ENCODE results near the gene SPATA32.

Gene SPATA32, protein sequence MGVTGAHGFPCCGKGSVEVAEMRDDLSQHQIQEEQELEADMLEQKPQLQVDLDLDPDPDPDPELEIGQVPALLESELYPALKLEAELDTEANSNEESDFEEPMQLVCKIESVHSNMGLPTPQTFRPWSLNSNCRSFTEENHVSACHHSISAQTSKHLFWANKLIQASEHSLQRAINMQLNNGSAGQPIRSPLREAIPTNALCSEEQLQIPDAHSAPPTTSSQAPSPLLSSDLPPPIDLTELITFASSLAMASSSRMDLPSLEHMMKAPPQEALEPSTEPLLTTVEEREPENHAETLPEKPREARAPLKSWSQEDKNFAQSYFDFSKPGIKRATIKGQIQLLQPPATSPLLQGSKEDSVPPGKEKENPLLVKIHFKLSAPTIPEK

DNA sequence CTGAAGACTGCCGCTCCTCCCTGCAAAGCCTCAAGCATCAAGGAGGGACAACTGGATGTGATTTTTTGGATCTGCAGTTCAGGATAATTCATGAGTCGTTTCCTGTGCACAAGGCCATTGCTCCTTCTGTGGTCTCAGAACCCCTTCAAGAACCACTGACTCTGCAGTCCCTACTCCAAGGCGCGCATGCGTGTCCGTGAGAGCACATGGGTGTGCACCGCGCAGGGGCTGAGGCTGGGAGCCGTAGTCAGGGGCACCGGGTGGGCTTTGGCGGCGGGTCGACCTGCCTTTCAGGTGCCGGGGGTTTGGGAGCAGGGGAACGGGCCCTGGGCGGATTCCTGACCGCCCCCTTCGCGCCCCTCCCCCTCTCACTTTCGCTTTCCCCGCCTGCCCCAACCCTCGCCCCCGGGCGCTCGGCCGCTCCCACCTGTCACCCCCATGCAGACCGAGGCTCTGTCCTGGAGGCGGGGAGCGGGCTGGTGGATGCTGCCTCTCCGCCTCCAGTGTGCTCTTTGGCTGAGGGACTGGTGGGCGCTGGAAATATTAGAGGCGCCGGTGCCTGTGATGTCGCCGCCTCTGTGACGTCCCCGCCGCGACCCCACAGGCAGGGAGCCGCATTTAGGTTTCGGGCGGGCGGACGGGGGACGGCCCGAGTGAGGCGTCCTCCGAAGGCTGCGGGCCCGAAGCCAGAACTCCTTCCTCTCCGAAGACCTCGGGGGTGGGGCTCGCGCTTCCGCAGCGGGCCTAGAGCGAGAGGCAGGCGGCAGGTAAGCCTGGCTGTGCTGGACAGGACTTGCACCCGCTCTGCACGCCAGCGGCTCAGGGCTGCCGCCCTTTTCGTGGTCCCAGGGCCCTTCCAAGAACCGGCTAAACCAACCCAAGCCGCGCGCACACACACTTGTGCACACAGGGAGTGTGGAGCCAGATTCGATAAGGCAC lies at the start of gene SPATA32:
Gene SPATA32, minus strand, starts transcription at position 518 of the 939 bp plus-strand sequence. Its CDS starts 78 bp downstream, at position 440.
- H3K27ac ChIP-seq (ENCODE audit: extremely low read depth, low read depth, low read length) = no peak within 1 kb of the TSS
- H3K4me3 ChIP-seq (ENCODE audit: low read depth, low read length) = no peak within 1 kb of the TSS
- H3K36me3 ChIP-seq (ENCODE audit: control insufficient read depth in 2 of 2, insufficient read depth in 1 of 2, low read length in 2 of 2) = peaks cover 0 to 43% of the 10 kb centered on the region in 2 experiments
- no peaks in the 10 kb centered on the region for H3K4me1 ChIP-seq (ENCODE audit: control insufficient read depth, insufficient read depth, low read length)
- POLR2A ChIA-PET = interaction anchor here (0.9 kb wide), 1 partner anchor 9 kb away, joined by 5 read pairs; no protein-coding TSS in a partner anchor
- H3K9me3 ChIP-seq (ENCODE audit: control insufficient read depth, insufficient read depth, low read depth, low read length) = no peaks in the 10 kb centered on the region
- peak; percentile 87 for TF ChIP-seq EGR2 (tag by site-specific recombination; IDR thresholded peaks at IDR 0.05; ENCODE audit: low read depth)
- TF ChIP-seq ZFHX2 (tag by site-specific recombination; conservative IDR thresholded peaks at IDR 0.05) = peak; percentile 71
- TF ChIP-seq ZNF112 (tag by site-specific recombination; IDR thresholded peaks at IDR 0.05) = no peak
- no peak for TF ChIP-seq SETDB1 (IDR thresholded peaks at IDR 0.05; ENCODE audit: insufficient read length, low read length)
- CTCF ChIA-PET = interaction anchor here (3.7 kb wide), 1 partner anchor 27 kb away, joined by 22 read pairs; no protein-coding TSS in a partner anchor

DNA sequence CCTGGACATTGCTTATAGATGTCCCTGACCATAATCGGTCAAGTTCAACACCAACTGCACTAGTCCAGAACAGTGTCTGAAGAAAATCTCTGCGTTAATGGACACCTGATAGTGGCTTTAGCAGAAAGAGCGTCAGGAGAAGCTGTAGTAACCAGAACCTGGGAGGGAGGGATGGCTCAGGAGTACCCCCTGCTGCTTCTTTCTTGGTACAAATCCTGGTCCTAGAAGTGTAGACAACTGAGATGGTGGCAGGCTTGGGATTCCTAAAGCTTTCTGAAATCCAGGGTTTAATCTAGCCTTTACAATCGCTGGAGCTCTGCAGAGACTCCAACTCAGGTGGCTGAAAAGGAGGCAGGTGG lies 49.5 kb upstream of the SPATA32 start:
- POLR2A ChIA-PET = interaction anchor here (1.0 to 1.5 kb wide), 8 partner anchors 11 to 163 kb away, joined by 3 to 7 read pairs (median 4); partner anchors contain the start of gene HEXIM1

DNA sequence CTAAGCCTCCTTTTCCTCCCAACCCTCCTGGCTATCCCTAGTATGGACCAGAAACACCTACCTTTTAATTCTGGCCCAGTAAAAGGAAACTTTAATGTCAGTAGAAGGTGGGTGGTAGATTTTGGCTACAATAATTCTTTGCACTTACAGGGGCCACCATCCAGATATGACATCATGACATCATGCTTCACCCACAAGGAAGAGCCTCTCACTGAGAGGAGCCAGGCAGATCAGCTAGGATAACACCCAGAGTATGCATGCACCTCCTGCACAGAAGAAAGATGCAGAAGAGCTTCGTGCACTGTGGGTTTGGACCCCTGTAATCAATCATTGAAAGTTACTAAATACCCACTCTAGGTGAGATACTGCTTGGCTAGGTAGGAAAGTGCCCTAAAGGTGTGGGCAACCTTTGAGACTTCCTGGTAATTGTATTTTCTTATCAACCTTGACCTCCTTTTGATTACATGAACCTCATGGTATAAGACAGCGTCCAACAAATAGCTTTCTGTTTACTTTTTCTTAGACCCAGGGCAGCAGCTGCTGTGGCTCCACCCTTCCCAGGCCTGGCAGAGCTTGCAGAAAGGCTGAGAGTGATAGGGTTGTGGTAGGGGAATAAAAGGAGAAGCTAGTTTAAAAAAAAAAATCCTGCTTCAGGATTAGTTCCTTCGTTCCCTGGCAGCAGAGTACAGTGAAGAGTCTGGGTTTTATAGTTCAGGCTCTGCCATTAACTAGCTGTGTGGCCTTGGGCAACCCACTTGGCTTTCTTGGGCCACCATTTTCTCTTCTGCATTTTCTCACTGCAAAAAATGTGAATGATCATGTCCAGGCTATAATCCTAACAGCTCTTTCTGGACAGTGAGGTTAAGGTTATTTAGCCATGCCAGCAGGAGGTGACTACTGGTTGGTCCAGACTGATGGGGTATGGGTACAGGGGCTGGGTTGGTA lies 48.8 kb upstream of the SPATA32 start:
- CTCF ChIA-PET = interaction anchor here (0.7 to 9.3 kb wide), 12 partner anchors 11 to 633 kb away, joined by 3 to 61 read pairs (median 12); no protein-coding TSS in a partner anchor
- no peaks in the 10 kb centered on the region for H3K9me3 ChIP-seq (ENCODE audit: control insufficient read depth, insufficient read depth, low read depth, low read length)
- H3K36me3 ChIP-seq (ENCODE audit: control insufficient read depth in 2 of 2, insufficient read depth in 1 of 2, low read length in 2 of 2) = peaks cover 0 to 10% of the 10 kb centered on the region in 2 experiments; a peak in 1 of 3 replicates
- peaks cover 43% of the 10 kb centered on the region for H3K4me1 ChIP-seq (ENCODE audit: control insufficient read depth, insufficient read depth, low read length)
- POLR2A ChIA-PET = interaction anchor here (0.8 to 1.8 kb wide), 7 partner anchors 11 to 63 kb away, joined by 3 to 4 read pairs (median 4); no protein-coding TSS in a partner anchor
- H3K4me3 ChIP-seq (ENCODE audit: low read depth, low read length) = no peak overlapping the region
- H3K27ac ChIP-seq (ENCODE audit: extremely low read depth, low read depth, low read length) = peak overlapping the region; percentile 32
- TF ChIP-seq ZNF654 (tag by site-specific recombination; IDR thresholded peaks at IDR 0.05; ENCODE audit: low read depth) (no peak), ZFHX2 (tag by site-specific recombination; conservative IDR thresholded peaks at IDR 0.05) (peak; percentile 81), ZBTB17 (tag by site-specific recombination; IDR thresholded peaks at IDR 0.05) (0 out of 2 replicates have a peak, but pooled peaks have one; percentile 18), PRDM1 (tag by site-specific recombination; IDR thresholded peaks at IDR 0.05) (no peak), ZNF558 (tag by site-specific recombination; IDR thresholded peaks at IDR 0.05) (no peak), ZNF560 (tag by site-specific recombination; IDR thresholded peaks at IDR 0.05; ENCODE audit: borderline replicate concordance) (no peak), KLF9 (tag by site-specific recombination; IDR thresholded peaks at IDR 0.05; ENCODE audit: low read depth) (no peak), ZNF777 (tag by site-specific recombination; IDR thresholded peaks at IDR 0.05; ENCODE audit: borderline replicate concordance) (no peak)
- TF ChIP-seq, protein P1, sequence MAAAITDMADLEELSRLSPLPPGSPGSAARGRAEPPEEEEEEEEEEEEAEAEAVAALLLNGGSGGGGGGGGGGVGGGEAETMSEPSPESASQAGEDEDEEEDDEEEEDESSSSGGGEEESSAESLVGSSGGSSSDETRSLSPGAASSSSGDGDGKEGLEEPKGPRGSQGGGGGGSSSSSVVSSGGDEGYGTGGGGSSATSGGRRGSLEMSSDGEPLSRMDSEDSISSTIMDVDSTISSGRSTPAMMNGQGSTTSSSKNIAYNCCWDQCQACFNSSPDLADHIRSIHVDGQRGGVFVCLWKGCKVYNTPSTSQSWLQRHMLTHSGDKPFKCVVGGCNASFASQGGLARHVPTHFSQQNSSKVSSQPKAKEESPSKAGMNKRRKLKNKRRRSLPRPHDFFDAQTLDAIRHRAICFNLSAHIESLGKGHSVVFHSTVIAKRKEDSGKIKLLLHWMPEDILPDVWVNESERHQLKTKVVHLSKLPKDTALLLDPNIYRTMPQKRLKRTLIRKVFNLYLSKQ (tag by site-specific recombination; IDR thresholded peaks at IDR 0.05; ENCODE audit: borderline replicate concordance) = no peak
- TF ChIP-seq, protein P2, sequence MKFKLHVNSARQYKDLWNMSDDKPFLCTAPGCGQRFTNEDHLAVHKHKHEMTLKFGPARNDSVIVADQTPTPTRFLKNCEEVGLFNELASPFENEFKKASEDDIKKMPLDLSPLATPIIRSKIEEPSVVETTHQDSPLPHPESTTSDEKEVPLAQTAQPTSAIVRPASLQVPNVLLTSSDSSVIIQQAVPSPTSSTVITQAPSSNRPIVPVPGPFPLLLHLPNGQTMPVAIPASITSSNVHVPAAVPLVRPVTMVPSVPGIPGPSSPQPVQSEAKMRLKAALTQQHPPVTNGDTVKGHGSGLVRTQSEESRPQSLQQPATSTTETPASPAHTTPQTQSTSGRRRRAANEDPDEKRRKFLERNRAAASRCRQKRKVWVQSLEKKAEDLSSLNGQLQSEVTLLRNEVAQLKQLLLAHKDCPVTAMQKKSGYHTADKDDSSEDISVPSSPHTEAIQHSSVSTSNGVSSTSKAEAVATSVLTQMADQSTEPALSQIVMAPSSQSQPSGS (tag by site-specific recombination; IDR thresholded peaks at IDR 0.05; ENCODE audit: low read depth) = peak; percentile 78

More for the DNA sequence above, 49.5 kb upstream of the SPATA32 start:
- Histone ChIP-seq H3K4me1 (ENCODE audit: control insufficient read depth, insufficient read depth, low read length) (peaks cover 44% of the 10 kb centered on the region), H3K36me3 (ENCODE audit: control insufficient read depth in 2 of 2, insufficient read depth in 1 of 2, low read length in 2 of 2) (peaks cover 0 to 10% of the 10 kb centered on the region in 2 experiments; a peak in 1 of 3 replicates), H3K4me3 (ENCODE audit: low read depth, low read length) (no peak overlapping the region), H3K27ac (ENCODE audit: extremely low read depth, low read depth, low read length) (peak overlapping the region; percentile 32; the same call in 1 of the 2 replicates), H3K9me3 (ENCODE audit: control insufficient read depth, insufficient read depth, low read depth, low read length) (no peaks in the 10 kb centered on the region)
- CTCF ChIA-PET = interaction anchor here (0.5 to 9.3 kb wide), 16 partner anchors 12 to 632 kb away, joined by 3 to 61 read pairs (median 5); no protein-coding TSS in a partner anchor
- TF ChIP-seq ZNF423 (tag by site-specific recombination; IDR thresholded peaks at IDR 0.05) (no peak), SCRT1 (tag by site-specific recombination; IDR thresholded peaks at IDR 0.05; ENCODE audit: borderline replicate concordance) (no peak), ZNF354C (tag by site-specific recombination; IDR thresholded peaks at IDR 0.05; ENCODE audit: borderline replicate concordance, low read depth) (no peak), ZNF670 (tag by site-specific recombination; IDR thresholded peaks at IDR 0.05; ENCODE audit: low read depth) (no peak), ZNF211 (tag by site-specific recombination; IDR thresholded peaks at IDR 0.05; ENCODE audit: low read depth) (no peak), KLF10 (tag by site-specific recombination; IDR thresholded peaks at IDR 0.05) (no peak), KLF1 (tag by site-specific recombination; IDR thresholded peaks at IDR 0.05) (no peak), ZNF596 (tag by site-specific recombination; IDR thresholded peaks at IDR 0.05) (no peak), OSR2 (tag by site-specific recombination; IDR thresholded peaks at IDR 0.05) (no peak)
- TF ChIP-seq, protein P3, sequence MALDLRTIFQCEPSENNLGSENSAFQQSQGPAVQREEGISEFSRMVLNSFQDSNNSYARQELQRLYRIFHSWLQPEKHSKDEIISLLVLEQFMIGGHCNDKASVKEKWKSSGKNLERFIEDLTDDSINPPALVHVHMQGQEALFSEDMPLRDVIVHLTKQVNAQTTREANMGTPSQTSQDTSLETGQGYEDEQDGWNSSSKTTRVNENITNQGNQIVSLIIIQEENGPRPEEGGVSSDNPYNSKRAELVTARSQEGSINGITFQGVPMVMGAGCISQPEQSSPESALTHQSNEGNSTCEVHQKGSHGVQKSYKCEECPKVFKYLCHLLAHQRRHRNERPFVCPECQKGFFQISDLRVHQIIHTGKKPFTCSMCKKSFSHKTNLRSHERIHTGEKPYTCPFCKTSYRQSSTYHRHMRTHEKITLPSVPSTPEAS (tag by site-specific recombination; IDR thresholded peaks at IDR 0.05) = no peak
- TF ChIP-seq, protein P4, sequence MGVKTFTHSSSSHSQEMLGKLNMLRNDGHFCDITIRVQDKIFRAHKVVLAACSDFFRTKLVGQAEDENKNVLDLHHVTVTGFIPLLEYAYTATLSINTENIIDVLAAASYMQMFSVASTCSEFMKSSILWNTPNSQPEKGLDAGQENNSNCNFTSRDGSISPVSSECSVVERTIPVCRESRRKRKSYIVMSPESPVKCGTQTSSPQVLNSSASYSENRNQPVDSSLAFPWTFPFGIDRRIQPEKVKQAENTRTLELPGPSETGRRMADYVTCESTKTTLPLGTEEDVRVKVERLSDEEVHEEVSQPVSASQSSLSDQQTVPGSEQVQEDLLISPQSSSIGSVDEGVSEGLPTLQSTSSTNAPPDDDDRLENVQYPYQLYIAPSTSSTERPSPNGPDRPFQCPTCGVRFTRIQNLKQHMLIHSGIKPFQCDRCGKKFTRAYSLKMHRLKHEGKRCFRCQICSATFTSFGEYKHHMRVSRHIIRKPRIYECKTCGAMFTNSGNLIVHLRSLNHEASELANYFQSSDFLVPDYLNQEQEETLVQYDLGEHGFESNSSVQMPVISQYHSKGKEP (tag by site-specific recombination; IDR thresholded peaks at IDR 0.05) = no peak

All from HEK293 (cell line).